Kidney capillary endothelial cell (primary cell): ENCODE results near the gene NCLN.
A peak's percentile ranks its signal among the peaks of the same experiment; 100 is the strongest.
"Not testable (repeated sequence)": the region's sequence is repeated elsewhere in the genome, so short reads cannot be mapped to it uniquely, and the experiment has no call there.

Source experiments
- DNase-seq: peaks from one replicate; pipeline ENCODE4 v3.0.0-alpha.2; 2018; ENCODE audit warnings: low spot score

The NCLN gene

GRCh38 chr19:3198901-3199700 lies 13.4 kb downstream of the NCLN start:
- no peak for DNase-seq

GRCh38 chr19:3201072-3201700 lies 15.5 kb downstream of the NCLN start:
- no peak for DNase-seq

GRCh38 chr19:3201911-3202310 lies 16.2 kb downstream of the NCLN start:
- DNase-seq = no peak

- DNase-seq = no peak
Observed at GRCh38 chr19:3202346-3202745, 16.6 kb downstream of the NCLN start.

- not testable (repeated sequence) for DNase-seq
Observed at GRCh38 chr19:3202895-3203294, 17.2 kb downstream of the NCLN start.

- no peak for DNase-seq
Observed at GRCh38 chr19:3203805-3204645, 18.3 kb downstream of the NCLN start.

- DNase-seq = no peak
Observed at GRCh38 chr19:3204646-3205275, 19.0 kb downstream of the NCLN start.

- DNase-seq = no peak
Observed at GRCh38 chr19:3206216-3206953, 20.7 kb downstream of the NCLN start.

GRCh38 chr19:3207461-3208242 lies 21.9 kb downstream of the NCLN start:
- DNase-seq = no peak

GRCh38 chr19:3208317-3209207 lies 22.8 kb downstream of the NCLN start:
- no peak for DNase-seq

GRCh38 chr19:3210347-3211017 lies 24.8 kb downstream of the NCLN start:
- DNase-seq = peak; percentile 40

GRCh38 chr19:3211191-3211590 lies 25.5 kb downstream of the NCLN start:
- DNase-seq = no peak

- no peak for DNase-seq
Observed at GRCh38 chr19:3213159-3213558, 27.4 kb downstream of the NCLN start.

GRCh38 chr19:3216874-3217273 lies 31.1 kb downstream of the NCLN start:
- DNase-seq = no peak

GRCh38 chr19:3220576-3220975 lies 34.8 kb downstream of the NCLN start:
- no peak for DNase-seq

- DNase-seq = not testable (repeated sequence)
Observed at GRCh38 chr19:3221576-3221975, 35.8 kb downstream of the NCLN start.

GRCh38 chr19:3222709-3223108 lies 37.0 kb downstream of the NCLN start:
- no peak for DNase-seq

GRCh38 chr19:3224346-3225168 lies 38.8 kb downstream of the NCLN start, which contains the start of gene CELF5:
Gene CELF5 (plus strand): TSS chr19:3224661. CDS start chr19:3224740, 79 bp downstream.
- no peak for DNase-seq
